Adipocyte (in vitro differentiated cells): ENCODE measurements around the gene CYP27C1.

Experiments
- DNase-seq: peaks from one replicate; pipeline ENCODE4 v3.0.0-alpha.2; 2015; ENCODE audit warnings: low read depth
- H3K27me3 ChIP-seq: replicated peaks from 2 replicates; pipeline ENCODE4 v1.7.0; 2013; ENCODE audit warnings: mild to moderate bottlenecking, low read length, moderate library complexity; ENCODE audit not compliant: control insufficient read depth, insufficient read depth
- H3K36me3 ChIP-seq: 2 replicates; pipeline ENCODE4 v1.7.0; 2013; ENCODE audit warnings: low read length, mild to moderate bottlenecking, moderate library complexity; ENCODE audit not compliant: control insufficient read depth, insufficient read depth, severe bottlenecking
- H3K4me1 ChIP-seq: 2 replicates; pipeline ENCODE4 v1.7.0; 2013; ENCODE audit warnings: mild to moderate bottlenecking, low read length, moderate library complexity; ENCODE audit not compliant: control insufficient read depth, insufficient read depth
- H3K4me3 ChIP-seq: 2 replicates; pipeline ENCODE4 v1.7.0; 2013; ENCODE audit warnings: mild to moderate bottlenecking, low read length, moderate library complexity
- H3K9ac ChIP-seq: 2 replicates; pipeline ENCODE4 v1.7.0; 2013; ENCODE audit warnings: mild to moderate bottlenecking, low read length, moderate library complexity
- H3K9me3 ChIP-seq: 2 replicates; pipeline ENCODE4 v1.7.0; 2013; ENCODE audit warnings: mild to moderate bottlenecking, low read length, moderate library complexity; ENCODE audit not compliant: control insufficient read depth

The CYP27C1 gene

DNA sequence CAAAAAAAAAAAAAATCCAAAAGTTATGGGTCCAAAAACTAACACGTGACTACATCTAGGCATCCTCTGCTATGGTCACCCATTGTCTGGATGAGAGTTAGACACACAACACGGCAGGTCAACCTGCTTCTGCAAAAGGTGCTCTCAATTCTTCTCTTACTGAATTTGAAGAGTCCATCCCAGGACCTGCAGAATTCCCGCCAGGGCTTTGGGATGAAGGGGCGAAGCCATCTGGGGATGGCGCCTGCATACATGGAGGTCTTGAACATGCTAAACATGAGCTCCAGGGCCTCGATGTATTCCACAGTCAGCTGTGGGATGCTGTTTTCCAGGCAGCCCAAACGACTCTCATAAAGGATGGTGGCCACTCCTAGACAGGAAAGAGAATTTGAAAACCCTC lies 19.1 kb downstream of the CYP27C1 start:
- no peaks in the 10 kb centered on the region for H3K36me3 ChIP-seq
- DNase-seq: no peak

DNA sequence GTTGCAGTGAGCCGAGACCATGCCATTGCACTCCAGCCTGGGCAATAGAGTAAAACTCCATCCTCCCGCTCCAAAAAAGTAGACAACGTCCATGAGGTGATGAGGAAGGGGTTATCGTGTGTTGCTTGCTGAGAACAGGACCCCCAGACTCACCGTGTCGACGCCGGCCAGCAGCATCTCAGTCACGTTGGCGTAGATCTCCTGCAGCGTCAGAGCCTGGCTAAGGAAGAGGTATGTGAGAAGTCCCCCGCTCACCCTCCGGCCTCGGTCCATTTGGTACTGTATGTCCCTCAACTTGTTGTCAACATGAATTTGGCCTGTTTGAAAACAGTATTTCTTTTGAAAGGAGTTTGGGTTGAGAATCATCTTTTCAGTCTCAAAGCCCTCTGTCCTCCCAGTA lies 20.9 kb downstream of the CYP27C1 start:
- H3K9me3 ChIP-seq: peaks cover 3% of the 10 kb centered on the region
- no peak overlapping the region for H3K4me3 ChIP-seq
- H3K27me3 ChIP-seq: no peaks in the 10 kb centered on the region
- H3K36me3 ChIP-seq: no peaks in the 10 kb centered on the region
- H3K9ac ChIP-seq: no peak overlapping the region
- no peak for DNase-seq
- H3K4me1 ChIP-seq: peaks cover 15% of the 10 kb centered on the region

More for the DNA sequence above, 19.1 kb downstream of the CYP27C1 start:
- Histone ChIP-seq H3K4me3 (no peak overlapping the region), H3K4me1 (no peaks in the 10 kb centered on the region), H3K27me3 (no peaks in the 10 kb centered on the region), H3K9ac (no peak overlapping the region), H3K9me3 (peaks cover 3% of the 10 kb centered on the region)

DNA sequence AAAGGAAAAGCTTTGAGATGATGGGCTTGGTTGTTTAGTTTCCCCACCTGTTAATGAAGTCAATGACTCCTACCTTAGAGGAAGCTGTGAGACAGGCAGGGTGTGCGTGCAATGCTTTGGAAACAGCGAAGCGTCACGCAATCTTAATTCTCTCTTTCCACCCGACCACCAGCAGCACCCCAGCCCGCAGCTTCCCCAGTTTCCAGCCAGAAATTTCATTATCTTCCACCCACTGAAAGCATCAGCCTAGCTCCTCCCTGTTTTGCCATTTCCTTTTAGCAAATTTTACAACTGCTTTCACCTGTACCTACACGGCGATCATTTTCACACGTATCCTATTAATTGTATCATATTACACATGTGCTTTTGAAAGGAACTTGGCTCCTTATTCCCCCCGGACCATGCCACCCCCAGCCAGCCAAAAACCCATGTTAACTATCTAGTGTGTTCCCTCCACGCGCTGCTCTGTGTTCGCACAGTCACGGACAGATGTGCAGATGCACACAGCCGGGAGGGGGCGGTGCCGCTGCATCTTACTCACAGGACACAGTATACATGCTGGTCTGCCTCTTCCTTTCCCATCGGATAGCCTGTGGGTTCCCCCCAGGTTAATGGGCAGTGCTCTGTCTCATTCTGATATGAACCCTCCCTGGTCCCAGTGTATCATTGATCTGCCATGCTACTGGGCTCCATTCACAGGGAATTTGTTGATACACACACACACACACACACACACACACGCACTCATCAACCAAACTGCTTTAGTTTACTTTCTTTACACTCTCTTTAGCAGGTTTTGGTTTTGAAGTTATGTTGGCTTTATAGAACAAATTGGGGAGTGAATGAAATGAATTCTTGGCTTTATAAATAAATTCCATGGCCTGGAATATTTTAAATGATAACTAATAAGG lies 22.4 kb downstream of the CYP27C1 start:
- H3K27me3 ChIP-seq: no peaks in the 10 kb centered on the region
- H3K36me3 ChIP-seq: no peaks in the 10 kb centered on the region
- no peak overlapping the region for H3K9ac ChIP-seq
- DNase-seq: no peak
- H3K4me1 ChIP-seq: peaks cover 27% of the 10 kb centered on the region
- H3K4me3 ChIP-seq: no peak overlapping the region
- peaks cover 3% of the 10 kb centered on the region for H3K9me3 ChIP-seq

DNA sequence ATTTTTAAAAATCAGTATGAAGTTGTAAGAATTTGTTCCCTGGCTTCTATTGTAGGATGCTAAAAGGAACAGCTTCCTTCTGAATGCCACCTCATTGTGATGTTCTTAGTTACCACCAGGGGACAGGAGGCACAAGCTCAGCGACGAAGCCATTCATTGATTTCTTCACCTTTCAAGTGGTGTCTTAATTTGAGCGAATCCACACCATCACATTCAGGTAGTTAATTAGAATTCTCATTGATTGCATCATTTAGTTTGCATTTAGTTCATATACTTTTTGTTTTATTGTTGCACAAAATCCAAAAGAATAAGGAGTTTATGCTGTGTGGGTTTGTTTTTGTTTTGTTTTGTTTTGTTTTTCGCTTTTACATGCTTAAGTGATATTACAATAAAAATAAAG lies 23.1 kb downstream of the CYP27C1 start:
- Histone ChIP-seq H3K4me3 (no peak overlapping the region), H3K9me3 (peaks cover 3% of the 10 kb centered on the region), H3K36me3 (no peaks in the 10 kb centered on the region), H3K4me1 (peaks cover 27% of the 10 kb centered on the region), H3K9ac (no peak overlapping the region), H3K27me3 (no peaks in the 10 kb centered on the region)
- DNase-seq: no peak

DNA sequence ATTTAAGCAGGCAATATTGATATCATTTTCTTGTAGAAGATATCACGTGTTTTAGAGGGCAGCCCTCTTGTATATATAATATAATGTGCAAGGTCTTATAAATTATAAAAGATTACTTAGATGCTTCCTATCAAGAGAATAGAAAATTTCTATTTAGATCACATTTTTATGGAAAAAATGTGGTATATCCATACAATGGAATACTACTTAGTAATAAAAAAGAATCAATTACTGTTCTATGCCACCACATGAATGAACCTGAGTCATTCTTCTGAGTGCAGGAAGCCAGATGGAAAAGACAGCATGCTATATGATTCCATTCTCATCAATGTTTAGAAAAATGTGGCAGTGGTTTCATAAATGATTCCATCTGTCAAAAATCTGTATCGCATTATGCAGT lies 23.6 kb downstream of the CYP27C1 start:
- H3K4me1 ChIP-seq: peaks cover 27% of the 10 kb centered on the region
- no peak overlapping the region for H3K9ac ChIP-seq
- H3K4me3 ChIP-seq: no peak overlapping the region
- no peak for DNase-seq
- no peaks in the 10 kb centered on the region for H3K36me3 ChIP-seq
- no peaks in the 10 kb centered on the region for H3K27me3 ChIP-seq
- H3K9me3 ChIP-seq: peaks cover 3% of the 10 kb centered on the region

DNA sequence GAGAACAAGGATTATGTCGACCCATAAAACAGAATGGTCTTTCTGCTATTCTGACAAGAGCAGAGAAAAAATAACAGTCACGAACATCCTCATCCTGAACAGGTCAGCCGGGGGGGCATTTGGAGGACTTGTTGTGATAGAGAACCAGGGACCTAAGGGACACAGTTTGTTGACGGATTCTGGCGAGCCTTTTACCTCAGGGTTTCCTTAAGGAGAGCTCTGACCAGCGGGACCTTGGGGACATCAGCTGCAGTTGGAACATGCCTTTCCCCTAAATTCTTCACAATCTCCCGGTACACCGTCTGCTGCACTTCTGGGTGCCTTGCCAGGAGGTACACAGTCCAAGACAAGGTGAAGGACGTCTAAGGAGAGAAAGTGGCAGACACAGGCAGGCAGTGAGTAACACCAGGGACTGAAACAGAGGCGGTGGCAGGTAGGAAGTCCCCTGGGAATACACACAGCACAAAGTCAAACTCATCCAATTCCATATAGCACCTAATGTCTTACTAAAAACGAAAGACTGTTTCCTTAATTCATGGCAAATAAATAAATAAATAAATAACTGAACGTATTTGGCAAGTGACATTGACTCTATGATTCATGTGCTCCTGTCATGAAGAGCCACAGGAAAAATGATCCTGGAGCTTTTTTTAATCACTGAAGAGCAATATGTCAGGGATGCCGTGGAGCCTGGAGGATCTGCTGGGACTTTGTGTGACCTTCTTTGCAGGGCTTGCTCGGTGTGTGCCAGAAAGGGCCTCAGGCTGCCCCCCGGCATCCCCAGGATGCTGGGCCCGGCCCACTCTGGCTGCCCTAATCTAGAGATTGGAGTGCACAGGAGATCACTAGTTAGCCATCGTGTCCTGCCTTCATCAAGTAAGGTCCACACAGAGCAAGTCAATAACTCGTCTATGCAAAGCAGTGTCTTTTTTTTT lies 24.7 kb downstream of the CYP27C1 start:
- Histone ChIP-seq H3K9me3 (peaks cover 3% of the 10 kb centered on the region), H3K4me1 (peaks cover 27% of the 10 kb centered on the region), H3K36me3 (no peaks in the 10 kb centered on the region), H3K4me3 (no peak overlapping the region), H3K27me3 (no peaks in the 10 kb centered on the region), H3K9ac (no peak overlapping the region)
- no peak for DNase-seq

DNA sequence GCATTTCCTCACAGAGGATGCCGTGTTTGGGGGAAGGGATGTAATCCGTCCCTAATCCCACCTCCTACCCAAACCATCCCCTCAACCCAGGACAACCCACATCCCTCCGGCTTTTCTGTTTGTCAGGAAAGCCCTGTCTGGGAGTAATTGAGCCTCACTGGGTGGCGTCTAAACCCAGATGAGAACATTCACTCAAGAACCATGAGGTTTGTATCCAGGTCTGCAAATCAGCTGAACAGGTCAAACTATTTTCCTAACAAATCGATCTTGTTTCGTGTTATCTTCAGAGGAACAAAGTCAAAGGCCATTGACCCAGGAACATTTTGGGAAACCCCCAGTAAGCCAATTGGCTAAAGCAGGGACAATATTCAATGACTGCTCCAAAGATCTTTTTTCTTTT lies 25.7 kb downstream of the CYP27C1 start:
- no peaks in the 10 kb centered on the region for H3K27me3 ChIP-seq
- peak overlapping the region; percentile 37 for H3K9ac ChIP-seq
- H3K36me3 ChIP-seq: no peaks in the 10 kb centered on the region
- H3K4me3 ChIP-seq: no peak overlapping the region
- peaks cover 6% of the 10 kb centered on the region for H3K9me3 ChIP-seq
- no peak for DNase-seq
- H3K4me1 ChIP-seq: peaks cover 27% of the 10 kb centered on the region

DNA sequence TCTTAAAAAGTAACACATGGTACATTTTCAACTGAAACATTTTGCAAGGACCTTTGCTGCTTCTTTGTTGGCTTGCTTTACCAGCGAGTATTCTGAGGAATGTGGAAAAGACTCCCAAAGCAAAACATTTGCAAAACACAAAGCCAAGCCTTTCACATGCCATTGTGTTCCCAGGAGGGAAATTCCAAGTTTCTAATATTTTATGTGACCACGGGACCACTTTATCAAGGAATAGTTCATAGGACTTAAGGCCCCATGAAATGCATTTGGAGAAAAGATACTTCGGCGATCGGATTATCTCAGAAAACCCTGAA lies 26.2 kb downstream of the CYP27C1 start:
- H3K36me3 ChIP-seq: no peaks in the 10 kb centered on the region
- H3K4me1 ChIP-seq: peaks cover 27% of the 10 kb centered on the region
- H3K27me3 ChIP-seq: no peaks in the 10 kb centered on the region
- H3K9me3 ChIP-seq: peaks cover 6% of the 10 kb centered on the region
- no peak overlapping the region for H3K4me3 ChIP-seq
- DNase-seq: peak; percentile 82
- H3K9ac ChIP-seq: peak overlapping the region; percentile 52

DNA sequence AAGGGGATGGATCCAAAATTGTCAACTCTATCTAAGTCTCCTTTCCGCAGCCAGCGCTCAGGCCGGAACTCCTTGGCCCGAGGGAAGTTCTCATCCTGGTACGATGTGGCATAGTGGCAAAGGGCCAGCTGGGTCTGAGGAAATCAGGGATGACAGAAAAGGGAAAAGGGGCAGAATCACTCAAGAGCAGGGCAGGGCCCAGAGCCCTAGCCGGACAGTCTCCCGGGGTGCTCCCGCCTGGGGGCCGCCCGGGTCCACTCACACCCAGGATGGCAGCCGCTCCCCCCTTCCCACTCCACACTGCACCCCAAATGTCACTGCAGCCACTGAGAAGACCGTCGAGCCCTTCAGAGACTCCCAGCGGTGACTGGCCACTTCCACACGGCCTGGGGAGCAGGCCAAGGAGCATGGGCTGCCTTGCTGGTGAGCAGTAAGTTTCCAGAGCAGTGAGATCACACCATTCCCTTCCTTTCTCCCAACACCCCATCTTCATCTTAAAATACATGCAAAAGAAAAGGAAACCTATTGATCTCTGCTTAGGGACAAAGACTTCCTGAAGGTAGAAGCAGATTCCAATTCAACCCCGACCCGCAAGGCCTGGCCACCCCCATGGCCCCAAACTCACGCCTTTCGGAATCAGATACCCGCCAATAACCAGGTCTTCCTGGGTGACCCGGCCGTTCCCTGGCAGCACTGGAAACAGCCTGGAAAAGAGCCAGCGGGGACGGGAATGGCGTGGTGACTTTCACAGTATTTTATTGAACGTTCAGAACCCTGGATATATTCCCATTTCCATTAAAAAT lies 26.7 kb downstream of the CYP27C1 start:
- no peak for DNase-seq
- Histone ChIP-seq H3K4me3 (peak overlapping the region; percentile 25), H3K9ac (peak overlapping the region; percentile 52), H3K27me3 (no peaks in the 10 kb centered on the region), H3K4me1 (peaks cover 27% of the 10 kb centered on the region), H3K36me3 (no peaks in the 10 kb centered on the region), H3K9me3 (peaks cover 6% of the 10 kb centered on the region)

DNA sequence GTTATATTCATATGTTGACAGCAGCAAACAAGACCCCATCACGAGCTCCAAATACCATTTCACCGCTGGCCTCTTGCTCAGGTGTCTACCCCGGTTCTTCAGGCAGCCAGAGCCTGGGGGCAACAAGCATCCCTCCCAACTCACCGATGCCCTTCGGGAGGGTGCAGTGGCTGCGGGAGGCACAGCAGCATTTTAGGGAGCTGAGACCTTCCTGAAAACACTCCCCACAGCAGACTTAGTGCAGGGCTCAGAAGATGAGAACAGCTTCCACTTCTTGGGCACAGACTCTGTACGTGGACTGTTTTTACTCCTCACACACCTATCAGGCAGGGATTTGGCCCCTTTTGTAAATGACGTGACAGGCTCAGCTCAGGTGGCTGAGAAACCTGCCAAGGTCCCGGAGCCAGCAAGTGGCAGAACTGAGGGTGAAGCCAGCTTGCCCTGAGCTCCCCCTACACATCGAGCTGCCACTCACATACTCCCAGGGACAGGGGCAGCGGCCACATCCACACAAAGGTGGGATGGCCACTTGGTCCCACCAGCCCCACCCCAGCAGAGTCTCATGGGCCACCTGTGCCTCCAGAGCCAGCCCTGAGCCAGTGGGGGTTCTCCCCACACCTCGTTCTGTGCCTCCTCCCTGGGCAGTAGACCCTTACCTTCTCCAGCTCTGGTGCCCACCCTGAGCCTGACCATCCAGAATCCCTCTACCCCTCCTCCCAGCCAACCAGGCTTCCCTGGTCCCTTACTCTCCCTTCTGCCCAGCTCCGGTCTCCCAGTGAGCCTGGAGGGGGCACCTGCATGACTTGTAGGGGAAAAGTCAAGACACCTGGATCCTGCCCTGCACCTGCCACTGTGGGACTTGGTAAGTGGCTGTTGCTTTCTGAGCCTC lies 28.5 kb downstream of the CYP27C1 start:
- H3K4me1 ChIP-seq: peaks cover 27% of the 10 kb centered on the region
- H3K4me3 ChIP-seq: no peak overlapping the region
- no peaks in the 10 kb centered on the region for H3K27me3 ChIP-seq
- no peak overlapping the region for H3K9ac ChIP-seq
- no peaks in the 10 kb centered on the region for H3K36me3 ChIP-seq
- no peak for DNase-seq
- peaks cover 4% of the 10 kb centered on the region for H3K9me3 ChIP-seq
